Tongue (tissue), 2 donors: Measurements from ENCODE around the gene CASS4. TPM values are rescaled to one million over a fixed set of nuclear protein-coding genes. Genes with fewer than 3 reads are reported as not detected.

Experiments
- DNase-seq: peaks from one replicate; pipeline ENCODE4 v3.0.0-alpha.2; 2015
- total RNA-seq: library from RNA; depleted of rRNA; stranded (reverse); fragments of >200 nt; gene quantifications from one replicate; pipeline ENCODE4 v1.2.3, GENCODE V29; 2014

Gene CASS4
- total RNA-seq, 1 donor from 2014 or later = 2.8 TPM

DNA sequence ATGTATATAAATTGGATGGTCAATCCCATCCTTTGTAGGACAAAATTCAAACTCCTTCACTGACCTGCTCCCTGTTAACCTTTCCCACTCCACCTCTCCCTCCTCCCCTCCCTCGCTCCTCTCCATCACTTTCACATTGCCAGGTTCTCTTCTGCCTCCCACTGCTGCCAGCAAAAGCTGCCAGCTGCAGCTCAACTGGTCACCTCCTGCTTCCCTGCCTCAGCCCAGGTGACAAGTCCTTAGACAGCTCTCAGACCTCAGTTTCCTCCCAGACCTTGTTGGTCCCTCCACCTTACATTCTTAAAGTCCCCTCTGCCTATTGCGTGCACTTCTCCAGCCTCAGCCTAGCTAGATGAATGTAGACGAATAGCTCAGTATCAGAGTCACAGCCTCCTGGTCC, 33.1 kb downstream of the CASS4 start:
- no peak for DNase-seq

DNA sequence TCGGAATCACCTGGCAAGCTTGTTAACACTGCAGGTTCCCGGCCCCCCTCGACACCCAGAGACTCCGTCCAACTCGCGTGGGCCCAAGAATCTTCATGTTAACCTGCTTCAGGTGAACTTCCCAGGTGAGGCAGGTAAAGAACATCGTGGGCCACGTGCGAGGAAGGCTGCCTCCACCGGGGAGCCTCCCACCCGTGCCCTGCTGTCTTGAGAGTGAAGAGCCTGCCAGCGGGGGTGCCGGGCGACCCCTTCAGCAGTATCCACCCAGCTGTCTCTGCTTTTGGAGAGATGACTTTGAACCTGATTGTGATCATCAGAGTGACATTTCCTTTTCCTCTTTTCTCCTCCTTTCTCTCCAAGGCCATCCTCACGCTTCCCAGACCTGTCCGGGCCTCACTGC, 33.5 kb downstream of the CASS4 start:
- DNase-seq = no peak

DNA sequence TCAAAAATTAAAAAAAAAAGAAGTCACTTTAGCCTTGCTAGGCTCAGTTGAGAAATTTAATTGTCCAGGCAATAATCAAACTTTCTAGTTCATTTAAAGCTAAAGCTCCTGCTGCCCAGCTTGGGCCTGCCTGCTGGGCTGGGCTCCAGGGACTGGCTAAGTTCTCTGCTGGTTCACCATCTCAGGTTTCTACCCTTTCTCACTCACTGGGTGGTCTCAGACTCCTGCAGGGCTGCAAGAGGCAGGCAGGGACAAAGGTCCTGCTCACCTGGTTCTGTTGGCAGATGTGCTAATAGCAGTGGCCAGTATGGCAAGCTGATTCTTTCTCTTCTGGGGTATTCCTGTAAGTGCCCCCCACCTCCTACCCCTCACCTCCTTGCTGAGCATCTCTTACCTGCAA, 35.2 kb downstream of the CASS4 start:
- DNase-seq = no peak

DNA sequence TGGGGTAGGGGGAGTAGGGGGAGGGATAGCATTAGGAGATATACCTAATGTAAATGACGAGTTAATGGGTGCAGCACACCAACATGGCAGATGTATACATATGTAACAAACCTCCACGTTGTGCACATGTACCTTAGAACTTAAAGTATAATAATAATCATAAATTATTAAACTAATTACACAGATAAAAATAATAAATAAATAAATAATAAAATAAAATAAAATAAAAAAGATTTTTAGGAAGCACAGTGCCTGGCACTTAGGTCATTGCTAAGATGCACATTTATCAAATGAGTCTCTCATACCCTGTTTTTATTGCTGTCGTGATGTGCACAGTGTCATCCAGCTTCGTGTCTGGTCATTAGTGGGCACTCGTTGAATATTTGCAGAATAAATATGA, 37.4 kb downstream of the CASS4 start:
- DNase-seq = no peak

DNA sequence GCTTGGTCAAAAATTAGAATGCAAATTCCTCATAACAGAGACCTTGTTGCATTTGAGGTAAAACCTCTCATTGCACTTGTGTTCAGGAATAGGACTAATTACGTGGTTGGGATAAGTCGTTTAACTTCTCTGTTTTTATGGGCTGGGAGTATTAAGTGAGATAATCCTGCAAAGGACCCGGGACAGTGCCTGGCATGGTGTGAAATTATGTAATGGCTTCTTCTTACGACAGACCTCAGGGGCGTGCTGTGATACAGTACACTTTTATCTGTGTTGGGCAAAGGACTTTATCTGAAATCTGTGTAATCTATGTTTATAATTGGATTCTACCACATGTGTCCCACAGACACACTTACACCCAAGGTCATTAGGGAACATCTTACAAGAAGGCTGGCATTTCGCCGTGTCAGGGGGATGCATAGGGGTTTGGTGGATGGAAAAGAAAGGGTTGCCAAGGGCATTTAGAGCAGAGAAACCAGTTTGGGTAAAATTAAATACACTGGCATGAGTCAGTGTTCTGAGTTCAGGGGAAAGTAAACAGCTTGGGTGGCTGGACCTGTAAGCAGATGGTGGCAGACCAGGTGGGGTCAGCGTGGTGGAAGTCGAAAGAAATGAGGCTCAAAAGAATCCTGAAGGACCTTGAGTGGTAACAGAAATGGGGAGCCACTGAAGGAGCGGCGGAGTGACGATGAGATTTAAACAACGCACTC, 39.2 kb downstream of the CASS4 start:
- DNase-seq = no peak

DNA sequence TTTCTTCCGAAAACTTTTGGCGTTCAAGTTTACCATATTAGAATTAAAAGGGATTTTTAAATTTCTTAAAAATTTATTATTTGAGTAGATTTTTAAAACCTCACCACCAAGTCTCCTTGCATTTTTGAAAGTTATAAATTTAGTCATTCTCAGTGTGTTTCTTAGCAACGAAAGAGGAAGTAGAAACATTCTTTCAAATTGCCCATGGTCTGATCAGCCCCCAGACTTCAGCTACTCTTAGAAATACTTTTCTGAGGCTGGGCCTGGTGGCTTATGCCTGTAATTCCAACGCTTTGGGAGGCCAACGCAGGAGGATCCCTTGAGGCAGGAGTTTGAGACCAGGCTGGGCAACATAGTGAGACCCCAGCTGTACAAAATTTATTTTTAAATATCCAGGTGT, 41.3 kb downstream of the CASS4 start:
- DNase-seq = no peak

DNA sequence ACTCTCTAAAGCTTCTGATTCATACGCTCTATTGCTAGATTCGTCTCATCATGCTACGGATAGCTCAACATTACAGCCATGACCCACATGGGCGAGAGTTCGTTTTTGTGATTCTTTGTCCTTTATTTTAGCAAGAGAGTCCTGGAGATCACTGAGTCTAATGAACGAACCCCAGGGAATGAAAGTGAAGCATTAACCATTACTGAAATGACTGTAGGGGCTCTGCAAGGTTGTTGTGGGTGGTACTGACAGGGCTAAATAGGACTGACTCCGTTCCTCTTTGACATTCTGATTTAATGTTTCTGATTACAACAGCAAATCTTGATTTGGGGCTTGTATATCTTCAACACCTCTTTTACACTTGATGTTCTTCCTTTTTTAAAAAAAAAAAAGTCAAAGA, 42.7 kb downstream of the CASS4 start:
- DNase-seq = no peak

DNA sequence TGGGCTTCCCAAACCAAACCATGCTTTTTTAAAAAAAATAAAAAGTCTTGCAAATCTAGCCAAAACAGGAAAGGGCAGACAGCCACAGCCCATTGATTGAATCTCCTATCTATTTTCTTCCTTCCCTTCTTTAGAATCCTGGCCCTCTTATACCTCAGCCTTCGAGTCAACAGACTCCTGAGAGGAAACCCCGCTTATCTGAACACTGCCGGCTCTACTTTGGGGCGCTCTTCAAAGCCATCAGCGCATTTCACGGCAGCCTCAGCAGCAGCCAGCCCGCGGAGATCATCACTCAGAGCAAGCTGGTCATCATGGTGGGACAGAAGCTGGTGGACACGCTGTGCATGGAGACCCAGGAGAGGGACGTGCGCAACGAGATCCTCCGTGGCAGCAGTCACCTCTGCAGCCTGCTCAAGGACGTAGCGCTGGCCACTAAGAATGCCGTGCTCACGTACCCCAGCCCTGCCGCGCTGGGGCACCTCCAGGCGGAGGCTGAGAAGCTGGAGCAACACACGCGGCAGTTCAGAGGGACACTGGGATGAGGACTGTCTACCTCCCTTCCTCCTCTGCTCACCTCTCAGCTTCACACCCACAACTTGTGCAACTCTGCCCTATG, 46.3 kb downstream of the CASS4 start:
- no peak for DNase-seq

DNA sequence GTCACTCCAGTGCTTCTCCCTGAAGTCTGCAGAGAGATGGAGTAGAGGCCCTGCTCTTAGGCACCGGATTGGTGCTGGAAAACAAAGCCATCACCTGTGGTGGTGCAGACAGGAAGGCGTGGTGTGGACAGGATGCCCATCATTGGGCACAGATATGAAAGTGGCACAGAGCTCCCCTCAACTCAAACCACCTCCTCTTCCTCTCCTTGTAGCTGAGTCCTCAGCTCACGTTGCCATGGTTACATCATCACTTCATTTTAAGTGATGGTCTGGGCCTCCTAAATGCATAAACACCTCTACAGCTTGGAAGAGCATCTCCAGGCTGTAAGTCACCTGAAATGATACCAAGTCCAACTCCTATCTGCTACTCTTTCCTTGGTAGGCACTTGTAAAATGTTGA, 48.4 kb downstream of the CASS4 start:
- no peak for DNase-seq

DNA sequence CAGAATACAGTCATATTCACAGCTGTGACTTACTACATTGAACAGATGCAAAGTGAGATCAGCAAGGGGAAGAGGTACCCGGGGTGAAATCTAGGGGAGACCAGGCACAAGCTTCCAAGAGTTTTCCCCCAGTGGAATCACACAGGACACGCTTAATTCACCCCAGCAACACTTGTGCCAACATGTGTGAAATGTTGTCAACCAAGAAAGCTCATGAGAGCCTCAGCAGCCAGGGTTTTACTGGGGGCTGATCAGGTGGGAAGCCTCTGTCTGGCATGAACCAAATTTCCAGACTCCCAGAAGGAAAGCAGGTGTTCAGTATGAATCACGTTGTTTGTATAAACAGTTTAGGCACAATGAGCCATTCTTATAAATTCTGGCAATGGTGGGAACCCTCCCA, 49.5 kb downstream of the CASS4 start:
- DNase-seq = peak; percentile 60

DNA sequence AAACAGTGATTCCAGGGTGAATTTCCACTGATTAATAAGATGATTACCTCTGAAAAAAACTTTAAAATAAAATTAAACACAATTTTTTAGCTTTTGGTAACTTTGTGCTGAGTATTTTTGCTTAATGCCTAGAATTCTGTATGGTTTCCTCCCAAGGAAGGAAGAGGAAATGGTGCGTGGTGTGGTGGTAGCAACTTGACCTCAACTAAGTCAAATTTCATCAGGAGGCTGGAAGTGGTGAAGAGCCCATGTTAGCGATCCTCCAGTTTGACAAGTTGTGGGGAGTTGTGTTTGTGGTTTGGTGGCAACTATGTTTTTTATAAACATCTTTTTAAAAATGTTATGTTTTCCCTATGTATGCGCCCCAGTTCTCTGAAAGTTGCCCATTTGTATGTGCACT, 51.4 kb downstream of the CASS4 start:
- DNase-seq = no peak

DNA sequence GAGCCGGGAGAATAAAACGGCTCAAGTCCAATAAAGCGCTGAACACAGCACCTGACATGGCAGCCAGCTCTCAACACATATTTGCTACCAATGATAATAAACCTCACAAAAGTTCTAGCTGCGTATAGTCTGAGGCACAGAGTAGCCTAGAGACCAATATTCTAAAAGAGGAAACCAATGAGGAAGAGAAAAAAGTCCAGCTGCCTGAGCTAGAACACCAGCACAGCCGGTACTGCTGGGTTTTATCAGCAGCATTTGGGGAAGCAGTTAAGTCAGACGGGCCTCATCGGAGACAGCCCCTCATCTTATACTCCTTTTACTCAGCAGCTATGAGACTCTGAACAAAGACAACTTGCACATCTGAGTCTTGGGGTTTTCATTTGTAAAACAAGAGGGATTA, 53.9 kb downstream of the CASS4 start:
- DNase-seq = no peak

DNA sequence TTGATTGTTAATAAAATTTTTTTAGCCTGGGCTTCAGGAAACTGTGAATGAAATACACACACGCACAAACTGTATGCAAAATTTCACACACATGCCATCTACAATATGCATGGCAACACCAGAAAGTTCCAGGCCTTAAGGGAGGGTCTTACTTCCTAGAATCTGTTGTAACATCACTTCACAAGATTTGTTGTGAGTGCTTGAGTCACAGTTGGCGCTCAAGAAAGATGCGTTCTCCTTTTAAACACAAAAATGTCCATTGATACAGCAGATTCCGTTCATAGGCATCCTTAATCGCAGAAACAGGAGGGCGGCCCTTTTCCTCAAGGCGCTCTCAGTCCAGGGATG, 55.9 kb downstream of the CASS4 start:
- no peak for DNase-seq

DNA sequence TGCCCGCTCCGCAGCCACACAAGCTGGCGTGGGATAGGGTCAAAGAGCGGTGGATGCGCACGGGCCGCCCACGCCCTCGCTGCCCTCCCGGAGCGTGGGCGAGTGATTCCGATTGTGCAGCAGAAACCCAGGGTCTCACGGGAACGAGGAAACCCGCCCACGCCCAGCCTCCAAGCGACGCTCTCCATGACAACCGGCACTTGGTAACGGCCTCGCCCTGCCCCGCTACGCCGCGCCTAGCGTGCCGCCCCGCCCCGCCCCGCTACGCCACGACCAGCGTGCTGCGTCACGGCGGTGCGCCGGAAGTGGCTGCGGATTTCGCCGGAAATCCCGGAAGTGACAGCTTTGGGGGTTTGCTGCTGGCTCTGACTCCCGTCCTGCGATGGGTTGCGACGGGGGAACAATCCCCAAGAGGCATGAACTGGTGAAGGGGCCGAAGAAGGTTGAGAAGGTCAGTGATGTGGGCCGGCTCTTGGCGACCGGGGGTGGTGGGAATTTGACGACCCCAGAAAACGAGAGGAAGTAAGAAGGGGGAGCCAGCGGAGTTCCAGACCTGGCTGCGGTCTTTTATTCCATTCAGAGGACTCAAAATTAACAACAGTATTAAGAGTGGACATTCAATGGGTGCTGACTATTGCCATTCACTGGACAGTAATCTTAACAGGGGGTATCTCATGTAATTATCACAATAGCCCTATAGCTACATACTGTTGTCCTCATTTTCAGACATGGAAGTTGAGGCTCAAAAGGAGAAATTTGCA, 56.4 kb downstream of the CASS4 start, which contains the start of gene RTF2:
TSS of gene RTF2 (plus strand) at position 312 of the 761 bp plus-strand sequence. CDS start at position 383, 71 bp downstream.
- DNase-seq = peak; percentile 98

DNA sequence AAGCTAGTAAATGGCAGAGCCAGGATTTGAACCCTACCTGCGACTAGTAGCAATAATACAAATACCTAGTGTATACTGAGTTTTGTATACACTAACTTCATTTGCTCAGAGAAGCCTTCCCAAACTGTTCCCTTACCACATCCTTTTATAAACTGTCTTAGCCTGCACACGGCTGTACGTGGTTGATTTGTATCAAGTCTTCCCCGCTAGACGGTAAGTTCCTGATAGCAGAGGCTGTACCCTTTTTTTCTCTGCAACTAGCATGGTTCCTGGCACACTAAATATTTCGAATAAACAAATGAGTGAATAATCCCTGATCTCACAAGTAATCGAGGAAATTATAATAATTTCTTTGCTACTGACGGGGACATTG, 57.0 kb downstream of the CASS4 start:
- DNase-seq = no peak

DNA sequence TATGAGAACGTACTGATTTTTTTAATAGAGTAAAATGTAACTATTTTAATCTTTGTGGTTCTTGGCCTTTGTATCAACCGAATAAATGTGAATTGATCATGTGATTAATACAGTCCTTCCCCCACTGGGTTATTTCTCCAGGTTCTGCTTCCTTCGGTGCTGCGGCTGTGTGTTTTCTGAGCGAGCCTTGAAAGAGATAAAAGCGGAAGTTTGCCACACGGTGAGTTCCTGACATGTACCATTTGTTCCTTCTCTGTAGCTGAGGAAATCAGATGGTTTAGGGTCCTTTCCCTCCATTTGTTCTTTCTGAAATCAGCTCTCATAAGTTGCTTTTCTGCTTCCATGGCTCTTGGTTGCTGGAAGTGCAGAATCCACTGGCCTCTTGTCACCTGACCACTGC, 71.9 kb downstream of the CASS4 start:
- DNase-seq = no peak

DNA sequence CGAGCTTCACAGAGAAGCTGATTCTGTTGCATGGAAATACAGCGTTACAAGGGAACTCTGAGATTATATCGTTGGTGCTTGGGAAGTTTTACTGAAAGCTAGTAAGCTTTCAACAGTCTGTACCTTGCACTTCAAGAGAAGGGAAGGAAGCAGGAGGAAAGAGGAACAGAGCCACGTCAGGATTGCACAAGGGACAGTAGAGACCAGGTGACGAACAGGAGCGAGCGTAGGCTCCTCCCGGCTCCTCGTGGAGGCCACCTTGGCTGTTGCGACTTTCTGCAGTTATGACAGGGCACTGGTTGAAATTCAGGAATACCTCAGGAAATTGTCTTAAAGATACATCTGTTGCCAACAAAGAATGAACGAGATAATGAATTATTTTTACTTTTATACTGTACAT, 75.2 kb downstream of the CASS4 start:
- no peak for DNase-seq

DNA sequence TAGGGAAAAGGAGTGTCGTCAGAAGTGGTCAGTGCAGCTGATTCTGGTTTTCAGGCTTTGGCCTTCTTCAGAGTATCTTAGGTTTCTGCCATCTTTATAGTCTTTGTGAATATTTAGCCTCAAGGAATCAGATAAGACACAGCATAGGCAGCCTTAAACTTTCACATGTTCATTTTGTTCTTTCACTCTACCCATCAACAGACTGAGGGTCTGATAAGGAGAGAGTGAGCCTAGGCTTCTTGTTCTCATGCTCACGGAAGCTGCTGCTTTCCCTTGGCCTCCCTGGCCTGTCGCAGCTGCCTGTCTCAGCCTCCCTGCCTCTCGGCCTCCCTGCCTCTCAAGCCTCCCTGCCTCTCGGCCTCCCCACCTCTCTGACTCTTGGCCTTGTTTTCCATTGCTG, 76.5 kb downstream of the CASS4 start:
- DNase-seq = no peak

DNA sequence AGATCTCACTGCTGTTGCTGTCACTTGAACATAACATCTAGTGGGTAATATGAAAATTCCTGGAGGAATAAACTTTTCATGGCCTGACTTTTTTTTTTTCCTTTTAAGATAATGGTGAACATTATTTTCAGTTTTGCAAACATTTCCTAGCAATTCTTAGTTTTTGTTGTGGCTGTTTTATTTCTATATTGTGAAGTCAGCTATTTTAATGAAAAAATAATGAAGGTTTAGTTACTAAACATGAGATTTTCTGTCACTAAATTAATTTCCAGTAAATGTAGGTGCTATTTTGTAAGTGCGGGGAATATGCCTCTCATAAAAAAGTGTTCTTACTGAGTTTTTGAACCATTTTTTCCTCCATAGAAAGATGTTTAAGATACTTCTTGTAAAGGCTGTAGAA, 89.1 kb downstream of the CASS4 start:
- no peak for DNase-seq

DNA sequence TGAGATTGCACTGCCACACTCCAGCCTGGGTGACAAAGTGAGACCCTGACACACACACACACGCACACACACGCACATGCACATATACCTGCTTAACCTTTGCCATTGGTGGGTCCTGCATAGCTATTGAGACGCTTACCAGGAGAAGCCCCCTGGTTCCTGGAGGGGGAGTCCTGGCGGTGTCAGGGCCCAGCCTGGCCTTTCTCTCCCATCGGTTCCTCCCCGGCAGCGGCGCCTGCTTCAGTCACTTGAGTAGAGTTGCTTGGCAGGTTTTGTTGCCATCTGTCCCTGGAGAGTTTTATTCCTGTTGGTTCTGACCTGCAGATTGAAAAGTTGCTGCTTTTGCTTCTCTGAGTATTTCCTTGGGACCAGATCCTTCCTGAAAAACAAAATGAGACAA, 91.9 kb downstream of the CASS4 start:
- DNase-seq = no peak

DNA sequence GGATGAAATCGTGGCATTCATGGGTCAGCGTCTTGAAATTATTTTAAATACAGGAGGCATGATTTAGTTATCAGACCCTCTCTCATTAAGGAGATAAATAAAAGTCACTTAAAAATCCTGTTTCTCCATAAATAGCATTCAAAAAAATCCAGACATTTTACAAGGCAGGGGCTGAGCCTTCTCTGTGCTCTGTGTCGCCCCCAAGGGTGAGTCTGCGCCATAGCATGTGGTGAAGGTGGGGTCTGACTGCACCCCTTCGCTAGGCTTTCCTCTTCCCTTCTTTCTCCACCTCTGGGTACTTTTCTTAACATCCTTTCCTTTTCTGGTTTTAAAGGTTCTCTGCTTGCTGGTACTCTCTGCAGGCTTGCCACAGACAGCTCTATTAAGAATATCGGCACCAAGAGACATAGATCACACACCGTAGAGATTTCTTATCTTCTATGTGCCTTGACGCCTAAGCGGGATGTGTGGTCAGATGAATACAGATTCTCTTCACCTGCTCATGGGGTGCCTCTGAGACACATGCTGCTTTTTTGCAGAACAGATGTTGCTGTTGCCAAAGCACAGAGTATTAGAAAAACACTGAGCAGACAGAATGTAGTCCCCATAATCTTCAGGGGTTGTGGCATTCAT, 92.4 kb downstream of the CASS4 start:
- no peak for DNase-seq

DNA sequence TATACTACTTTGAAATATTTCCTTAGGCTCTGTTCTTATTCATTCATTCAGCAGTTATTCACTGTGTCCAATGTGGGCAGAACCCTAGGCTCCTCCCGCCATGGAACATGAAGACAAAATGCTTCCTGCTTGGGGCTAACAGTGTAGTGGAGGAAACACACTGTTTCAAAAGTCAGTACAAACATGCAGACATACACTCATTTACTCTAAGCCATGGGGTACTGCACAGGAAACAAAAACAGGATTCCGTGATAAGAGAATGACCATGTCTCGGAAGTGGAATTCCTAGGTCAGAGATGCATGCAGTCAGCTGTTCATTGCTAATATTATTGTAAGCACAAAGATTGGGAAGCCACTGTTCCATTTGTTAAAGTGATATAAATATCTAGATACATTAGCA, 94.0 kb downstream of the CASS4 start:
- DNase-seq = no peak
